Limb (tissue), 2 donors: ENCODE data around the gene TTBK1.

Experiments used
- DNase-seq, 2 donors: peaks; one replicate each; pipeline ENCODE4 v3.0.0-alpha.2; 2016; ENCODE audit errors: extremely low spot score in 2 of 2

Gene TTBK1

GRCh38 chr6:43285832-43286231 lies 42.6 kb downstream of the TTBK1 start:
- no peak for DNase-seq

- DNase-seq = no peak
Observed at GRCh38 chr6:43286456-43286979, 43.2 kb downstream of the TTBK1 start.

DNA sequence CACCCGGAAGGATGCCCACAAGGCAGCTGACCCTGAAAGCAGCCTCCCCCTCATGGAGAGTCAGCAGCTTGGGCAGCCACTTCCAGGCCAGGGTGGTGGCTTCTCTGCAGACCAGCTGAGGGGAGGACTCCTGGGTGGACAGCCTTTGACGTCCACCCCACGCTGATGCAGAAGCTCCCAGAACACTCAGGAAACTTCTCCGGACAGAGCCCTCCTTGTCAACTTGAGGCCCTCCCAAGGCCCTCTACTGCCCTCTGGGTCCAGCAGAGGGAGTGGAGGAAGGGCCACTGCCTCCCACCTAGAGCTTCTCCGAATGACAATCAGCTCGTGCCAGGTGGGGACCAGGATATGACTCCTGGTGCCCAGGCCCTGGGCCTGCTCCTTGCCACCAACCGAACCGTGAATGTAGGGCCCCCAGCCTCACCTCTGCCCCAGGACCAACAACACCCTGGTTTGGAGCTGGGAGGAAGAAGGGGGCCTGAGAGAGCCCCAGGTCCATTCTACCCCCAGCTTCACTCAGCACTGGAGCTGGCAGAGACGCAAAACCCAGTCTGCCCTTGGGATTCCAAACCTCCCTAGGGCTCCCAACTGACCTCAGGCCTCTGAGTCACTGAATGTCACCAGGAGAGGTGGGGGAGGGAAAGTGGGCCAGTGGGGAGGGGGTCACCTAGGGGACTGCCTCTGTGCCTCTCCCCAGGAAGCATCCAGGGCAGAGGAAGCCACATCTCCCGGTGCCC lies 43.9 kb downstream of the TTBK1 start:
- no peak for DNase-seq

GRCh38 chr6:43287717-43288679 lies 44.7 kb downstream of the TTBK1 start:
- DNase-seq = peak in 1 of 2 donors; percentile 7

DNA sequence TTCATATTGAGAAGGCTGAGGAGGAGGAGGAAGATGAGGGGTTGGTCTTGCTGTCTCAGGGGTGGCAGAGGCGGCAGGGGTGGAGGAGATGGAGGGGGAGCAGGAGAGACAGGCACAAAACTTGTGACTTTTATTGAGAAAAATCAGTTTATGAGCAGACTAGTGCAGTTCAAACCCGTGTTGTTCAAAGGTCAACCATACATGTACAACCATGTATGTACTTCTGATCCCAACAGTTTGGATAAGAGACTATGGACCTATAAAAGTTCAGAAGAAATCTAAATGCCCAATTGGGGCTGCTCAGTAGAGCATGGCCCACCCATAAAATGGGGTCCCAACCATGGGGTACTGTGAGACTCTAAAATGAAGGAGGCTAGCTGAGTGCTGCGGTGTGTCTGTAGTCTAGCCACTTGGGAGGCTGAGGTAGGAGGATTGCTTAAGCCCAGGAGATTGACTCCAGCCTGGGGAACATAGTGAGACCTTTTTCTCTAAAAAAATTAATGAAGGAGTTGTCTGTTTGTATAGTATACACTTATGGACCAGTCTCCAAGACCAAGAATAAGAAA lies 47.1 kb downstream of the TTBK1 start:
- DNase-seq = peak in 1 of 2 donors; percentile 4

DNA sequence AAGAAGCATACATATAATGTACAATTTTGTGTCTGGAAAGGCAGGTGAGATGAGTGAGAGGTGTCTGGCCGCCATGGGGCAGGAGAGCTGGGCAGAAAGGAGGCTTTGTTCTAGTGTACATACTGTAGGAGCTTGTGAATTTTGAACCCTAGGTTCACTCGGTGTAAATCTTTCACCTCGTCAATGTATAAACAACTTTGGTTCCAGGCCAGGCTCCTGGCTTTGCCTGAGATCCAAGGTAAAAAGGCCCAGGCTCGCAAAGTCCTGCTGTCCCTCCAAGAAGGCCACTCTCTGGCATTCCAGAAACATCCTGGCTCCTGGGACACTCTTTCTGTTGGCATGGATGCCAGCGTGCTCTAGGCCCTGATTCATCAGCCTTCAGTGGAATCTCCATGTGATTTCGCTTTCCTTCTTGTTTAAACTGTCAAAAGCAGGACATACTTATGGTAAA lies 47.6 kb downstream of the TTBK1 start:
- DNase-seq = peak in 1 of 2 donors; percentile 7

DNA sequence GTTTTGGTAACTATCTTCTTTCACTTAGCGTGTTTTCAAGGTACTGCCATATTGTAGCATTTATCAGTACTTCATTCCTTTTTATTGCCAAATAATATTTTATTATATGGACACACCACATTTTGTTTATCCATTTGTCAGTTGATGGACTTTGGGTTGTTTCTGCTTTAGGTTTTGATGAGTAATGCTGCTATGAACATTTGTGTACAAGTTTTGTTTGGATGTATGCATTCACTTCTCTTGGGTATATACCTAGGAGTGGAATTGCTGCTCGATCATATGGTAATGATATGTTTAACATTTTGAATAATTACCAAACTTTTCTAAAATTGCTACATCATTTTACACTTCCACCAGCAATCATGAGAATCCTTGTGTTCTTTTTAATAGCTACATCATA lies 48.4 kb downstream of the TTBK1 start:
- no peak for DNase-seq

- no peak for DNase-seq
Observed at GRCh38 chr6:43292341-43292740, 49.1 kb downstream of the TTBK1 start.

GRCh38 chr6:43292763-43293318 lies 49.6 kb downstream of the TTBK1 start:
- no peak for DNase-seq

- DNase-seq = no peak
Observed at GRCh38 chr6:43293698-43294097, 50.4 kb downstream of the TTBK1 start.

DNA sequence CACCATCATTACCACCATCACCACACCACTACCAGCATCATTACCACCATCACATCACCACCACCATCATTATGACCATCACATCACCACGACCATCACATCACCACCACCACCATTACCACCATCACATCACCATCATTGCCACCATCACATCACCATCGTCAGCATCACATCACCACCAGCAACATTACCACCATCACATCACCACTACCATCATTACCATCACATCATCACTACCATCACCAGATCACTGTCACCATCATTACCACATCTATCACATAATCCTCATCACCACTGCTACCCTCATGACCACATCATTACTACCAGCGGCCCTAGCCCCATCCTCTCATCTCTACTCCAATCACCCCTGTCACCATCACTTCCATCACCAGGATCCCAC lies 51.3 kb downstream of the TTBK1 start:
- no peak for DNase-seq

- no peak for DNase-seq
Observed at GRCh38 chr6:43295456-43295855, 52.2 kb downstream of the TTBK1 start.

DNA sequence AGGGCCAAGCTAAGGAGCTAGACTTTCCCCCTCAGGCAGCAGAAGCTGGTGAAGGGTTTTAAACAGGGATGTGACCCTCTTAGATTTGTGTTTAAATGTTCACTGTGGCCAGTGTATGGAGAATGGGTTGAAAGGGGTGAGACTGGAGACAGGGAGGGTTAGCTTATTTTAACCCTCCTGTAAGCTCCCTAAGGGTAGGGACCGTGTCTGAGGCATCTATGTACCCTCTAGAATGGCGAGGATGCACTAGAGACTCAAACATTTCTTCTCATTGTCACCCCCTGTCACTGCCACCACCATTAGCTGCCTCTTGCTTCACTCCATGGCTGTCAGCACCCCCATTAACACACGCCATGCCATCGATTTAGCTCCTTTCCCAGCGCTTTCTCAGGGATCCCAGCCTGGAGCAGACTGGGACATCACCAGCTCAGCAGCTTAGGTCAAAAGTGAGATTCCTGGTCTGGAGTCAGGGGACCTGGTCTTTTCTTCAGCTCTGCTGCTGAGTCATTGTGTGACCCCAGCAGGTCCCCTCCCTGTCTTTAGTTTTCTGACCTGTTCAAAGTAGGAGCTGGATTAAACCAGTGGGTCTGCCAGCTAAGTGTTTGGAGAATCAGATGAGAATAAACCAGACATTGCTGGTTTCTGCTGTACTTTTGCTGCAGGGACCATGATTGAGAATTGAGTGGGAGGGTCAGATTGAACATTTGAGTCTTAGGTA lies 53.7 kb downstream of the TTBK1 start:
- no peak for DNase-seq

DNA sequence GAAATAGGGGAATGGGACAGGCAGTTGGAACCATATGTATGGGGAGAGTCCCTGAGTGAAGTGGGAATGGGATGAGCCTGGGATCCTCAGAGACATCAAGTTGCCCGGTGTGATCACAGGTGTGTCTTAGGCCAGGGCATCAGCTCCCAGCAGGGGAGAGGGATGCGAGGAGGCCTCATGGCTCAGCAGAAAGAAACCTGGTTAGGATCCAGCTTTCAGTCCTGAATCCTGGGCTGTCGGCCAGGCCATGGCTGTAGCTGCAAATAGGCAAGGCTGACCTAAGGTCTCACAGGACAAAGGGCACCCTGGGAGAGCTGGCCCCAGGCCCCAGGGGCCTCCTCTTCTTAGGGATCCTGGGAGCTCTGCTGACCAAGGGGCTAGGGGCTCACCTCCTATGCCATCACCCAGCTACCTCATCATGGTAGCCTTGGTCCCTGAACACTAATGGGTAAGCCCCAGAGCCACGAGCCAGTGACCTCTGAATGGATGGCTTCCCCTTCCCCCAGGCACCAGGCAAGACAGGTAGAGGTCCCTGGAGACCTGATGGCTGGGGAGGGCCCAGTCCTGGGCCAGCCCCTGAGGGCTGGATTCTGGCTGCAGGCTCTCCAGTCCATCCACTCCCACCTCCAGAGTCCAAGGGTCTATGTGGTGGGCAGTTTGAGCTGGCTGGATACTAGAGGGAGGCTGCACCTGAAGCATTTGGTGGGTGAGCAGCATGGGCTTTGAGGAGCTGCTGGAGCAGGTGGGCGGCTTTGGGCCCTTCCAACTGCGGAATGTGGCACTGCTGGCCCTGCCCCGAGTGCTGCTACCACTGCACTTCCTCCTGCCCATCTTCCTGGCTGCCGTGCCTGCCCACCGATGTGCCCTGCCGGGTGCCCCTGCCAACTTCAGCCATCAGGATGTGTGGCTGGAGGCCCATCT lies 54.6 kb downstream of the TTBK1 start, which contains the start of gene SLC22A7:
TSS of gene SLC22A7 (plus strand) at position 617 of the 921 bp plus-strand sequence. CDS start at position 716, 99 bp downstream.
- DNase-seq = no peak

GRCh38 chr6:43298565-43299337 lies 55.5 kb downstream of the TTBK1 start:
- DNase-seq = no peak

- no peak for DNase-seq
Observed at GRCh38 chr6:43299338-43300293, 56.3 kb downstream of the TTBK1 start.

- no peak for DNase-seq
Observed at GRCh38 chr6:43301081-43301870, 58.0 kb downstream of the TTBK1 start.
